Measurements from ENCODE around the gene TMA16. TPM values are rescaled to one million over a fixed set of nuclear protein-coding genes. Genes with fewer than 3 reads are reported as not detected.
"Not testable (repeated sequence)": the region's sequence is repeated elsewhere in the genome, so short reads cannot be mapped to it uniquely, and the experiment has no call there.

The TMA16 gene
- total RNA-seq = 10 to 100 TPM; 13.3 to 38.5 (median 20.7) TPM

- H3K4me3 ChIP-seq (ENCODE audit: low read depth, poor library complexity, severe bottlenecking) = peak within 1 kb of the TSS; percentile 87
- intact Hi-C loops (cut with DNase I; ENCODE audit: low total_unique reads) = no loop called here
- DNase-seq (ENCODE audit: low spot score in 2 of 2) = peak; percentile 78 to 96
- no peak for TF ChIP-seq POLR2A (IDR thresholded peaks at IDR 0.05)
- TF ChIP-seq CTCF (IDR thresholded peaks at IDR 0.05) = no peak
- WGBS, 2 donors = 0 to 1% methylated on average over 47 to 63 of the region's 64 CpGs
Observed at GRCh38 chr4:163494360-163495241, at the start of gene TMA16. Gene TMA16, plus strand, starts transcription at chr4:163494690. Its CDS starts 112 bp downstream, at chr4:163494802.

- H3K4me3 ChIP-seq (ENCODE audit: low read depth, poor library complexity, severe bottlenecking); intact Hi-C loops (cut with DNase I; ENCODE audit: low total_unique reads); DNase-seq (ENCODE audit: low spot score in 2 of 2): not testable (repeated sequence)
- WGBS, 2 donors = 54 to 77% methylated on average over 12 of the region's 12 CpGs
Observed at GRCh38 chr4:163447023-163447422, 47.5 kb upstream of the TMA16 start.

GRCh38 chr4:163447481-163447880 lies 47.0 kb upstream of the TMA16 start:
- intact Hi-C loops (cut with DNase I; ENCODE audit: low total_unique reads) = no loop called here
- TF ChIP-seq POLR2A (IDR thresholded peaks at IDR 0.05) (no peak), CTCF (IDR thresholded peaks at IDR 0.05) (no peak)
- no peak overlapping the region for H3K4me3 ChIP-seq (ENCODE audit: low read depth, poor library complexity, severe bottlenecking)
- WGBS, 2 donors = 26 to 35% methylated on average over 1 of the region's 1 CpG
- no peak for DNase-seq (ENCODE audit: low spot score in 2 of 2)

- DNase-seq (ENCODE audit: low spot score in 2 of 2) = no peak
- TF ChIP-seq POLR2A (IDR thresholded peaks at IDR 0.05) = no peak
- no peak for TF ChIP-seq CTCF (IDR thresholded peaks at IDR 0.05)
- intact Hi-C loops (cut with DNase I; ENCODE audit: low total_unique reads) = no loop called here
- 47 to 54% methylated on average over 6 of the region's 6 CpGs for WGBS, 2 donors
- H3K4me3 ChIP-seq (ENCODE audit: low read depth, poor library complexity, severe bottlenecking) = no peak overlapping the region
Observed at GRCh38 chr4:163448540-163449203, 45.8 kb upstream of the TMA16 start.

GRCh38 chr4:163462556-163462955 lies 31.9 kb upstream of the TMA16 start:
- H3K4me3 ChIP-seq (ENCODE audit: low read depth, poor library complexity, severe bottlenecking) = no peak overlapping the region
- TF ChIP-seq POLR2A (IDR thresholded peaks at IDR 0.05) (no peak), CTCF (IDR thresholded peaks at IDR 0.05) (no peak)
- WGBS, 2 donors = 81 to 83% methylated on average over 5 of the region's 5 CpGs
- no peak for DNase-seq (ENCODE audit: low spot score in 2 of 2)
- intact Hi-C loops (cut with DNase I; ENCODE audit: low total_unique reads) = no loop called here

GRCh38 chr4:163467082-163467770 lies 27.3 kb upstream of the TMA16 start:
- intact Hi-C loops (cut with DNase I; ENCODE audit: low total_unique reads) = no loop called here
- 84 to 86% methylated on average over 4 of the region's 4 CpGs for WGBS, 2 donors
- no peak for TF ChIP-seq CTCF (IDR thresholded peaks at IDR 0.05)

More at GRCh38 chr4:163467082-163467770, 27.3 kb upstream of the TMA16 start:
- no peak overlapping the region for H3K4me3 ChIP-seq (ENCODE audit: low read depth, poor library complexity, severe bottlenecking)
- DNase-seq (ENCODE audit: low spot score in 2 of 2) = no peak
